ENCODE data around the gene BICD2.

BICD2 gene

GRCh38 chr9:92712767-92713166 lies 51.9 kb downstream of the BICD2 start:
- no peak for DNase-seq

- DNase-seq = peak; percentile 60
Observed at GRCh38 chr9:92711844-92712243, 52.8 kb downstream of the BICD2 start.

- DNase-seq = no peak
Observed at GRCh38 chr9:92711146-92711545, 53.5 kb downstream of the BICD2 start.

GRCh38 chr9:92710368-92710767 lies 54.3 kb downstream of the BICD2 start:
- DNase-seq = no peak

GRCh38 chr9:92709954-92710353 lies 54.7 kb downstream of the BICD2 start:
- DNase-seq = no peak

GRCh38 chr9:92709240-92709639 lies 55.4 kb downstream of the BICD2 start:
- no peak for DNase-seq

- no peak for DNase-seq
Observed at GRCh38 chr9:92707530-92707929, 57.1 kb downstream of the BICD2 start.

GRCh38 chr9:92706218-92706940 lies 58.3 kb downstream of the BICD2 start:
- peak; percentile 68 for DNase-seq

GRCh38 chr9:92704528-92704927 lies 60.1 kb downstream of the BICD2 start:
- DNase-seq = no peak

- no peak for DNase-seq
Observed at GRCh38 chr9:92696619-92697018, 68.0 kb downstream of the BICD2 start.

- no peak for DNase-seq
Observed at GRCh38 chr9:92686954-92687353, 77.7 kb downstream of the BICD2 start.

GRCh38 chr9:92685022-92685421 lies 79.6 kb downstream of the BICD2 start:
- no peak for DNase-seq

- no peak for DNase-seq
Observed at GRCh38 chr9:92682269-92682668, 82.4 kb downstream of the BICD2 start.

GRCh38 chr9:92680166-92681119 lies 84.2 kb downstream of the BICD2 start:
- no peak for DNase-seq

GRCh38 chr9:92679413-92680165 lies 85.0 kb downstream of the BICD2 start:
- no peak for DNase-seq

GRCh38 chr9:92671323-92671722 lies 93.3 kb downstream of the BICD2 start:
- no peak for DNase-seq

GRCh38 chr9:92669890-92670708 lies 94.5 kb downstream of the BICD2 start, which contains the start of gene IPPK:
Gene IPPK, minus strand, starts transcription at chr9:92670131. Its CDS starts 143 bp downstream, at chr9:92669988.
- peak; percentile 99 for DNase-seq

- DNase-seq = peak; percentile 22
Observed at GRCh38 chr9:92669527-92669889, 95.1 kb downstream of the BICD2 start.

GRCh38 chr9:92668746-92669526 lies 95.7 kb downstream of the BICD2 start:
- peak; percentile 53 for DNase-seq

GRCh38 chr9:92666912-92667532 lies 97.6 kb downstream of the BICD2 start:
- no peak for DNase-seq

GRCh38 chr9:92666236-92666635 lies 98.4 kb downstream of the BICD2 start:
- no peak for DNase-seq
